ENCODE results near the gene ADSS1. TPM values are rescaled to one million over a fixed set of nuclear protein-coding genes. Genes with fewer than 3 reads are reported as not detected.
A peak's percentile ranks its signal among the peaks of the same experiment; 100 is the strongest.

Gene ADSS1
- total and polyA plus RNA-seq, 8 donors, result 3.5 to 6.8 (median 5.5) TPM

DNA sequence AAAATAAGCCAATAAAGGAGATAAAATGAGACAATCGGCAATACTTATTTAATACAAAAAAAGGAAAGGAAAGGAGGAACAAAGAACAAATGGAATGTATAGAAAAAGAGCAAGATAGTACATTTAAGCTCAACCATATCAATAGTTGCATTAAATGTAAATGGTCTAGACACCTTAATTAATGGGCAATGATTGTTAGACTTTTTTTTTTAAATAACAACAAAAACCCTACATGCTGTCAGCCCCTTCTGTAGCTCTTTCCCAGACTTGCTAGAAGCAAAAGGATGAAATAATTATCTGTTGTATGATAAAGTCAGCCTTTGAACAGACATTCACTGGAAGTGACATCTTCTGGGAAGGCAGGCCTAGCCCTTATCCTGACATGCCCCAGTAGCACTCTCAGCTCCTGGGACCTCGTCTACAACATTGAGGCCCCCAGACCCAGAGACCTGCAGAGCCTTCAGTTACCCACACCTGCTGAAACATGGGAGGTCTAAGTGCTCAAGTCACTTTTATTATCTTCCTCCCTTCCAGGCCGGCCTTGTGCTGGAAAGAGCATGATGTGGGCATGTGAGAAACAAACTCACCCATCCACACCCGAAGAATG lies 42.3 kb downstream of the ADSS1 start:
- Histone ChIP-seq H3K36me3 (no peaks in the 10 kb centered on the region), H3K27ac (no peak overlapping the region), H3K27me3 (no peaks in the 10 kb centered on the region), H3K4me1 (peaks cover 0 to 7% (median 0%) of the 10 kb centered on the region in 3 donors), H3K4me3 (no peak overlapping the region), H3K9me3 (no peaks in the 10 kb centered on the region)
- FAIRE-seq, result no peak
- intact Hi-C loops (cut with DNase I), result no loop called here
- DNase-seq, result peak in 1 of 6 donors; percentile 8
- no peak for ATAC-seq
- TF ChIP-seq, protein P1, sequence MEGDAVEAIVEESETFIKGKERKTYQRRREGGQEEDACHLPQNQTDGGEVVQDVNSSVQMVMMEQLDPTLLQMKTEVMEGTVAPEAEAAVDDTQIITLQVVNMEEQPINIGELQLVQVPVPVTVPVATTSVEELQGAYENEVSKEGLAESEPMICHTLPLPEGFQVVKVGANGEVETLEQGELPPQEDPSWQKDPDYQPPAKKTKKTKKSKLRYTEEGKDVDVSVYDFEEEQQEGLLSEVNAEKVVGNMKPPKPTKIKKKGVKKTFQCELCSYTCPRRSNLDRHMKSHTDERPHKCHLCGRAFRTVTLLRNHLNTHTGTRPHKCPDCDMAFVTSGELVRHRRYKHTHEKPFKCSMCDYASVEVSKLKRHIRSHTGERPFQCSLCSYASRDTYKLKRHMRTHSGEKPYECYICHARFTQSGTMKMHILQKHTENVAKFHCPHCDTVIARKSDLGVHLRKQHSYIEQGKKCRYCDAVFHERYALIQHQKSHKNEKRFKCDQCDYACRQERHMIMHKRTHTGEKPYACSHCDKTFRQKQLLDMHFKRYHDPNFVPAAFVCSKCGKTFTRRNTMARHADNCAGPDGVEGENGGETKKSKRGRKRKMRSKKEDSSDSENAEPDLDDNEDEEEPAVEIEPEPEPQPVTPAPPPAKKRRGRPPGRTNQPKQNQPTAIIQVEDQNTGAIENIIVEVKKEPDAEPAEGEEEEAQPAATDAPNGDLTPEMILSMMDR (IDR thresholded peaks at IDR 0.05), result no peak
- 97% methylated on average over 4 of the region's 4 CpGs for WGBS, 2 donors

DNA sequence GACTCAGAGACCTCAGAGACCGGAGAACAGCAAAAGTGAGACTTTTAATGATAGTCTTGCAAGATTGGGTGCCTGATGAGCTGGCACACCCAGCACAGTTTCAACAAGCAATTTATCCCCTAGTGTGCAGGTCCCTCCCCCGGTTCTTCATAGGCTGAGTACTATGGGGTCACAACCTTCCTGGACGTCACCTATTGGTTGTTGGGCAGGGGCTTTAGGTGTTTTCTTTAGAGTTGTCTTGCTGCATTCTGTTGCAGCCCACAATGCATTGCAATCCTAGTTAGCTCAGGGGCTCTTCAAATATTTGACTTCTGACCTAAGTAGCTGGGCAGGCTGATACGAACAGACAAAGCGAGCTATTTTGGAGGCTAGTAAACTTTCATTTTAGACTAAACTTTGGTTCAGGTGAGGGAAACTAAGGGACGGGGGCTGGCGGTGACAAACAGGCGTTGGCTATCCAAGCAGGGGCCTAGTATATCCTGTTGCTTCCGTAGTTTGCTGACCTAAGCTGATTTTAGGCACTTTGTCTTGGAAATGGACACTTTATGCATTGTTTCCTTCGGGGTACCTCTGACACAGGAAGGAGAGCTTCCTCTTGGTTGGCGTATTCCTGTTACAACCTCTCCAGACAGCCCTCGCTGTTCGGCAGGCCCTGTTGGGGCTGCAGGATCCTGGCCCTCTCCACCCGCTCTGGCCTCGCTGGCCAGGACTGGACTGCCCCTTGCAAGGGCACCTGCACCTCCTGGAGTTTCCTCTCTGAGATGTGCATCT lies 43.0 kb downstream of the ADSS1 start:
- ATAC-seq (no peak), DNase-seq (peak in 1 of 6 donors; percentile 40), FAIRE-seq (no peak)
- Histone ChIP-seq H3K9me3 (no peaks in the 10 kb centered on the region), H3K36me3 (no peaks in the 10 kb centered on the region), H3K4me3 (no peak overlapping the region), H3K27ac (no peak overlapping the region), H3K4me1 (peaks cover 0 to 7% (median 0%) of the 10 kb centered on the region in 3 donors), H3K27me3 (no peaks in the 10 kb centered on the region)
- intact Hi-C loops (cut with DNase I), result no loop called here
- 84 to 87% methylated on average over 15 of the region's 15 CpGs for WGBS, 2 donors
- TF ChIP-seq, protein P1 (IDR thresholded peaks at IDR 0.05), result no peak

DNA sequence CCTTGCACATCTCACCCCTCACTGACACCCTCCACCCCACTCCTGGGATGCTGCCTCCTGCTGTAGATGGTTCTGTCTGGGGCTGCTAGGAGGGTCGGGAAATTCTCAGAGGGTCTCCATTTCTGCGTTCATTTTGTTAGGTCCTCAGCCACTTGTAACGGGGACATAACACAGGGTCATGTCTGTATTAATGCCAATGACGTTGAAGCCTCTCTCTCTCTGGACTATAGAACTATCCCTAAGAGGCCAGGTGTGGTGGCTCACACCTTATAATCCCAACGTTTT lies 43.5 kb downstream of the ADSS1 start:
- Histone ChIP-seq H3K36me3 (peaks cover 0 to 4% (median 0%) of the 10 kb centered on the region in 3 donors), H3K27me3 (no peaks in the 10 kb centered on the region), H3K9me3 (no peaks in the 10 kb centered on the region), H3K4me1 (peaks cover 0 to 7% (median 0%) of the 10 kb centered on the region in 3 donors), H3K4me3 (no peak overlapping the region), H3K27ac (no peak overlapping the region)
- DNase-seq (no peak), ATAC-seq (no peak), FAIRE-seq (no peak)
- 71 to 75% methylated on average over 5 of the region's 5 CpGs for WGBS, 2 donors
- intact Hi-C loops (cut with DNase I), result no loop called here
- TF ChIP-seq, protein P1 (IDR thresholded peaks at IDR 0.05), result no peak

DNA sequence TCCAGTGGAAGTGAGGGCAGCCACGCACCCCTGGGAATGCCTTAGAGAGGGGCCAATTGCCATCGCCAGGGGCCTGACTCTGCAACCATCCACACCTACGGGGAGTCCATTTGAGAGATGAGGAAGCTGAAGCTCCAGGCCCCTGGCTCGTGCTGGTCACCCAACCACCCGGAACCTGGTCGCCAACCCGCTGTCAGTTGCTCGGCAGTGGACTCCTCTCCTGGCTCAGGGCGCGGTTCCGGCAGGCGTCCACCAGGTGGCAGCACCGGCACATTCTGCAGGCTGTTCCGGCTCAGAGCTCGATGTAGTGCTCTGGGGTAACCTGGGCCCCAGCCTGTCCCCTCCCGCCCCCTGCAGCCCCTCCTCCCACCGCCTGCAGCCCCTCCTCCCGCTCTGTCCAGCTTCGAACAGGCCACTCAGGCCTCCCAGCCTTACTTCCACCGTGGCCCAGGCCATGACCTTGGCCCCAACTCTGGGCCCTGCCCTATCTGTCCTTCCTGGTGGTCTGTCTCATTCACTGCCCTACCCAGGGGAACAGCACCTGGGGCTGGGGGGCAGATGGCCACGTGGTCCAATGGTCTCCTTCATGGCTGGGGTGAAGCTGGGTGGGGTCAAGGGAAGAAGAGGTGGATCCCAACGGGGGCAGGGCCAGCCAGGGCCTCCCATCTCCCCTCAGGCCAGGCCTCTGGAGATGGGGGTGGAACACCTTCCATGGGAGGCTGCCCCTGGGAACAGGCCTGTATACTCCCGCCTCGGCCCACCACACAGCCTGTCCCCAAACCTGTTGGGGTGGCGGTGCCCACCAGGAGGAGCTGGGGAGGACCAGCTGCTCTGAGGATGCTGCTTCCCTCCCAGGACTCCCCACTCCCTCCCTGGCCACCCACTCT lies 44.7 kb downstream of the ADSS1 start:
- WGBS, 2 donors, result 11 to 15% methylated on average over 24 to 25 of the region's 25 CpGs
- Histone ChIP-seq H3K27me3 (no peaks in the 10 kb centered on the region), H3K9me3 (no peaks in the 10 kb centered on the region), H3K4me1 (peaks cover 0 to 7% (median 5%) of the 10 kb centered on the region in 3 donors), H3K27ac (no peak overlapping the region), H3K36me3 (peaks cover 0 to 6% (median 0%) of the 10 kb centered on the region in 3 donors), H3K4me3 (no peak overlapping the region)
- intact Hi-C loops (cut with DNase I), result loop anchor here in 1 of 3 donors (2.0 kb wide), 1 partner anchor 54 kb away; no protein-coding TSS in a partner anchor
- TF ChIP-seq, protein P1 (IDR thresholded peaks at IDR 0.05), result peak; percentile 92 to 95 (median 93)
- FAIRE-seq (no peak), ATAC-seq (peak; percentile 80 to 96 (median 92)), DNase-seq (peak; percentile 78 to 99 (median 92))
